DMS53 treated with DMSO at 0.1 percent for 48 hours (cell line): Measurements from ENCODE around the gene NDST1.

Source experiments
- DNase-seq: peaks from one replicate; lab custom pipeline; 2025; ENCODE audit not compliant: unreplicated experiment; lab: John Stamatoyannopoulos, UW

Gene NDST1

DNA sequence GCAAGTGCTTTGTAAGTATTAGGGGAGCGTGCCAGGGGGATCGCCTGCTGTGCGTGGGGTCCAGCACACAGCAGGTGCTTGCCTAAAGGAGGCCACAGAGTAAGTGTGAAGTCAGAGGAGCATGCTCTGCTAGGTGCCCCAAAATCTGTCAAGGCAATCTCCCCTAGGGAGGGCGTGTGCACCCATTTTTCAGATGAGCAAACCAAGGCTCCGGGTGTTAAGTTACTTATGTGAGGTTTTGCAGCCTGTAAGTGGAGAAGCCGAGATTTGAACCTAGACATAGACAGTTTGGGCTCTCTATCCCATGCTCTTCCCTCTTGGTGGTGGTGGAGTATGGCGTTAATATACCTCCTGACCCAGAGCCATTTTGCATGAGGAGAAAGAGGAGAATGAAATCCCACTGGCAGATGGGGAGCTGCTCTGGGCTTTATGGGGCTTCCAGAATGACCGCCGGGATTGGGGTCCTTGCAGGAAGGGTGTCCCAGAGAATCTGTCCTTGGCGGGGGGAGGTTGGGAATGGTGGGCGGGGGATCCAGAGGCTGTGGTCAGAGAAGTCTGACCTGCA lies 14.1 kb downstream of the NDST1 start:
- DNase-seq = no peak

DNA sequence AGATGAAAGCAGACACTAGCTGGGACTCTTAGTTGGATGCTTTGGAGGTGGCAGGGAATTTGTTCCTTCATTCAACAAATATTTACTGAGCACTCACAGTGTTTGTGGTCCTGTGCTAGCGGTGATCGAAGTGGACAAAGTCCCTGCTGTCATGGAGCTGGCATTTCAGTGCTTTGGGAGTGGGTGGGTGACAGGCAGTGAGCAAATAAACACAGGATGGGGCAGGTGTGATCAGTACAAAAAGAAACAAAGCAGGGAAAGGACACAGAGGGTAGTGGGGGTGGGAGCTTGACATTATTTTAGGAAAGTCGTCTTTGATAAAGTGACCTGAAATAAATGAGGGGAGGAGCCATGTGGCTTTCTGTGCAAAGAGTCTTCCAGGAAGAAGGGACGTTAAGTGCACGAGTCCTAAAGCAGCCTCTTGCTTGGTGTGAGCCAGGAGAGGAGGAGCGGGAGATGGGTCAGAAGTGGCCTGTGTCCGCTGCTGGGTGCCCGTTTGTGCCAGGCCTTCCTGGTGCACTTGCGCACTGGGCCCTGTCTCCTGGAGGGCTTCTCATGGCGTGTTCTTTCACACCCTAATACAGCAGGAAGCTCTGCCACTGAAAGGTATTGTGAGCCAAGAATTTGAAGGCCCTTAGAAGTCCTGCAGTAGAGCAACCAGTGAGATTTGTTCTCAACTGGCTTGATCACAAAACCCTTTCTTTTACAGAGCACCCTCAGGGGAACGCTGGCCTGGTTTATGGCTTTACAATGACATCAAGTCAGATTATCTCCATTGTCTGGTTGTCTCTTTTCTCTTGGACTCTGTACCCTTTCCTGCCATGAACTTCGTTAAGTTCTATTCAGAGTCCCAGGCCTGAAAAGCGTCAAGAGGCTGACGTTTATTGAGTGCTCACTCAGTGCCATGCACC lies 14.8 kb downstream of the NDST1 start:
- peak; percentile 98 for DNase-seq

DNA sequence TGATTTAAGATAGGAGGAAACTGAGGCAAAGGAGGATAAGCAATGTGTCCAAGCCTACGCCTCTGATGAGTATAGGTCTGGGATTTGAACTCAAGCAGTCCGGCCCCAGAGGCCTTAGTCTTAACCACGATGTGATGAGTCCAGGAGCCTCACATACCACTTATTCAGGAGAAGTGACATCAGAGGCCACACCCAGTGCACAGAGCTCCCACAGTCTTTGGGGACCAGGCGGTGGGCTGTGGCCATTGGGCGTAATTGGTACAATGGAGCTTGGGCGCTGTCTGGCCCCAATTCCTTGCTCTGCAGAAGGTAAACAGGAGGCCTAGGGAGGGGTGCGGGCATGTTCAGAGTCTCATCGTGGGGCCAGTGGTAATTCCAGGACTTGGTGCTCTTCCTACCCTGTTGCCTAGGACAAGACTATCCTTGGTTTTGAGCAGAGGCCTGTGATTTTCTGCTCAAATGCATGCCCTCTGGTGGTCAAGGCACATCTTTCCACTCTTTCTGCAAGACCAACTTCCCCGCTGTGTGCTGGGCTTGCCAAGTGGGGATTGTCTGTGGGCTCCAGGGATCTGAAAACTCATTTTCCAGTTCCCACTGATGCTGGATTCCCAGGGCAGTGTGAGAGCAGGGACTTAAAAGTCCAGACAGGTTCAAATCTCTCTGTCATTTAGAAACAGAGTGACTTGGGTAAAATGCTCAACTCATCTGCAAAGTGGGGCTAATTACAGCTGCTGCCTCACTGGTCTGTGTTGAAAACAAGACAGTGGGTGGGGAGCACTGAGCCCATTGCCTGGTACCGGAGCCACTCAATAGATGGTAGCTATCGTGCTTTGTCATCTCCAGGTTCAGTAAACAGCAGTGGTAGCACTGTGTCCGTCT lies 15.8 kb downstream of the NDST1 start:
- peak; percentile 60 for DNase-seq

DNA sequence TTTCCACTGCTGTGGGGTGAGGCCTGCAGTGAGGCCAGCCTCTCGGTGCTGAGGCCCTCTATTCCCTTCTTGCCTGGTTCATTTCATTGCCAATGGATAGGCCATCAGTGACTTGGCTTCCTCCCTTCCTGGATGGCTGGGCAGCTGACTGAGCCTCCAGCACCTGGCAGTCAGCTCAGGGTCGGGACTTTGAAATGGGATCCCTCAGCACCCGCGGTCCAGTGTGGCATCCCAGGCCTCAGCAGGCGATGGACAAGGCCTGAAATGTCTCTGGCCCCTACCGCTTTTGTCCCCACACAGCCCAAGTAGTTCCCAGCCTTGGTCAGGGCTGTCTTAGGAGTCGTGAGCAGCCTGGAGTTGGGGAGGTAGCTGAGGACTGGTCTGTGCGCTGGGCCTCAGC lies 17.2 kb downstream of the NDST1 start:
- DNase-seq = no peak

DNA sequence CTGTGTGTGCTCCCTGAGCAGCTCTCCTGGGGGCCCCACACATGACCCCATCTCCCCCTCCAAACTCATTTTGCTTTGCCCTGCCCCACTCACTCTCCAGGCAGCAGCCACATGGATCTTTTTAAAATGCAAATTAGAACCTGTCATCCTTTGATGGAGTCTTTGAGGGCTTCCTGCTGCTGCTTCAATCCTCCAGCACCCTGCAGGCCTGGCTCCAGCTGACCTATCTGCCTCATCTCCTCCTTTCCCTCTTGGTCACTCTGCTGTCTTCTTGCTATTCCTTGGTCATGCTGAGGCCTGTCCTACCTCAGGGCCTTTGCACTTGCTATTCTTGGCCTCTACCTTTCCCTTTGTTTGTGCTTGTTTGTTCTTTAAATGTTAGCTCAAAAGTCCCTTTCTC lies 17.9 kb downstream of the NDST1 start:
- DNase-seq = no peak

- no peak for DNase-seq
Observed at GRCh38 chr5:150527038-150527437, 19.1 kb downstream of the NDST1 start.

DNA sequence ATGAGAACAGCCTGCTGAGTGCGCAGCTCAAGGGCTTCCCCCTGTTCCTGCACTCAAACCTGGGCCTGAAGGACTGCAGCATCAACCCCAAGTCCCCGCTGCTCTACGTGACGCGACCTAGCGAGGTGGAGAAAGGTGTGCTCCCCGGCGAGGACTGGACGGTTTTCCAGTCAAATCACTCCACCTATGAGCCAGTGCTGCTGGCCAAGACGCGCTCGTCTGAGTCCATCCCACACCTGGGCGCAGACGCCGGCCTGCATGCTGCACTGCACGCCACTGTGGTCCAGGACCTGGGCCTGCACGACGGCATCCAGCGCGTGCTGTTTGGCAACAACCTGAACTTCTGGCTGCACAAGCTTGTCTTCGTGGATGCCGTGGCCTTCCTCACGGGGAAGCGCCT lies 19.9 kb downstream of the NDST1 start:
- DNase-seq = no peak

DNA sequence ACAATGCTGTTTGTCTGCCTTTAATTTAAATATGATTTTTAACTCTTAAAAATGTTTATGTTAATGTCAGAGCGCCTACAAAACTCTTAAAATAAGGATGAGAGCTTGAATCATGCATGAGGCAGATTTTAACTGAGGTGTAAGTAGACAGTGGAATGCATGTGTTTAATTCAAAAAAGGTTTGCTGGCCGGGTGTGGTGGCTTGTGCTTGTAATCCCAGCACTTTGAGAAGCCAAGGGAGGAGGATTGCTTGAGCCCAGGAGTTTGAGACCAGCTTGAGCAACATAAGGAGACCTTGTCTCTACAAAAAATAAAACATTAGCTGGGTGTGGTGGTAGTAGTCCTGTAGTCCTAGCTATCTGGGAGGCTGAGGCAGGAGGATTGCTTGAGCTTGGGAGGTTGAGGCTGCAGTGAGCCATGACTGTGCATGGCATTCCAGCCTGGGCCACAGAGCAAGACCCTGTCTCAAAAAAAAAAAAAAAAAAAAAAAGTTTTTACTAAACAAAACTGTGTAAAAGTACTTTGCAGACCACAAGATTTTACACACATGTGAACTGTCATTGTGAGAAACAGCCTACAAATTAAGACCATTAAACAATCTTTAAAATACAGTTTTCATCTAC lies 21.1 kb downstream of the NDST1 start:
- DNase-seq = no peak

- DNase-seq = no peak
Observed at GRCh38 chr5:150529555-150529954, 21.6 kb downstream of the NDST1 start.

GRCh38 chr5:150530423-150530822 lies 22.5 kb downstream of the NDST1 start:
- no peak for DNase-seq

- DNase-seq = no peak
Observed at GRCh38 chr5:150530951-150531588, 23.1 kb downstream of the NDST1 start.

GRCh38 chr5:150531686-150532085 lies 23.8 kb downstream of the NDST1 start:
- no peak for DNase-seq

- no peak for DNase-seq
Observed at GRCh38 chr5:150532151-150532550, 24.2 kb downstream of the NDST1 start.

DNA sequence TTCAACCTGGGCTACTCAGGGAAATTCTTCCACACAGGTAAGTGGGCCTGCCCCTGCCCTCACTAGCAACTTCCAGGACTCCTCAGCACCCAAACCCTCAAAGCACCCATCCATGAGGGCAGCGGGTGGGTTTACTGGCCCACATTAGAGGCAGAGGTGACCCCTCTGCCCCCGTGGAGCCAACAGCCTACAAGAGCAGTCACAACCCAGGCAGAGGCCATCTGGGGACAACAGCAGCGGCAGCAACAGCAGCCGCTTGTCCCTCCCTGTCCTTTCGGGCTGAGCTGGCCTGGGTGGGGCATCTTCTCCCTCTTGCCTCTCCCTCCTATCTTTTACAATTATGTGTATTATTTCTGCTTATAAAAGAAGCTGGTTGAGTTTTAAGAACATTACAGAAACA lies 25.1 kb downstream of the NDST1 start:
- no peak for DNase-seq

GRCh38 chr5:150534811-150535210 lies 26.9 kb downstream of the NDST1 start:
- no peak for DNase-seq

GRCh38 chr5:150535611-150536010 lies 27.7 kb downstream of the NDST1 start:
- no peak for DNase-seq

DNA sequence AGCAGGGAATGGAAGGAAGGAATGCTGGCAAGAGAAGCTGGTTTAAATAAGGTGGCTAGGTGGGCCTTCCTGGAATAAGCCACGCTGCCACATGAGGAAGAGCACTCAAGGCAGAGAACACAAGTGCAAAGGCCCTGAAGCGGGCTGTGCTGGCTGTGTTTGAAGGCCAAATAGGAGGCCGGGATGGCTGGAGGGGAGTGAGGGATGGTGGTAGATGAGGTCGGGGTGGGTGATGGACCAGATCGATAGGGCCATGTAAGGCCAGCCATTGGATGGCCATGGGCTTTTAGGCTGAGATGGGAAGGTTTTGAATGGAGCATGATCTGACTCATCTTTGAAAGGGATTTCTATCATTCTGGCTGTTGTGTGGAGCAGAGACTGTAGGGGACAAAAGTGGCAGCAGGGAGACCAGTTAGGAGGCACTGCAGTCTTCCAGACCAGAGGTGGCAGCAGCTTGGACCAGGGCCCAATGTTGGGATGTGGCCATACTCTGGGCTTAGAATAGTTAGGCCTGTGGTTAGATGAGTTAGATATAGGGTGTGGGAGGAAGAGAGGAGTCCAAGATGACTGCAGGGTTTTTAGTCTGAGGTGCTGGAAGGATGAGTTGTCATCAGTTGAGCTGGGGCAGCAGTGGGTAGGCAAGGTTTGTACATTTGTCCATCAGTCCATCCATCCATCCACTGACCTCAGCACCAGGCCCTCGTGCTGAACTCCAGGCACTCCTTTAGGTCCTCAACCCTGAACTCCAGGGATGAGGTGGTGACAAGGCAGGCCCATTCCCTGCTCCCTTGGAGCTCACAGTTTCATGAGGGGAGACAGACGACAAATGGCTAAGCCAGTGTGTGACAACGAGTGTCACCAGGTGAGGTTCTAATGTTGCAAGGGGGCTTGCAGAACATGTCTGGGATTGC lies 30.3 kb downstream of the NDST1 start:
- DNase-seq = no peak

- DNase-seq = no peak
Observed at GRCh38 chr5:150539206-150539605, 31.3 kb downstream of the NDST1 start.

- DNase-seq = no peak
Observed at GRCh38 chr5:150540042-150540441, 32.1 kb downstream of the NDST1 start.
